ENCODE data around the gene IFITM10. TPM values are rescaled to one million over a fixed set of nuclear protein-coding genes. Genes with fewer than 3 reads are reported as not detected.

Gene IFITM10
- total and polyA plus RNA-seq, 9 of the 15 experiments (the other 6 are each of a cell fraction or from before 2014, with no cell fraction given): 0.08 to 0.13 (median 0.09) TPM; not detected in 6

DNA sequence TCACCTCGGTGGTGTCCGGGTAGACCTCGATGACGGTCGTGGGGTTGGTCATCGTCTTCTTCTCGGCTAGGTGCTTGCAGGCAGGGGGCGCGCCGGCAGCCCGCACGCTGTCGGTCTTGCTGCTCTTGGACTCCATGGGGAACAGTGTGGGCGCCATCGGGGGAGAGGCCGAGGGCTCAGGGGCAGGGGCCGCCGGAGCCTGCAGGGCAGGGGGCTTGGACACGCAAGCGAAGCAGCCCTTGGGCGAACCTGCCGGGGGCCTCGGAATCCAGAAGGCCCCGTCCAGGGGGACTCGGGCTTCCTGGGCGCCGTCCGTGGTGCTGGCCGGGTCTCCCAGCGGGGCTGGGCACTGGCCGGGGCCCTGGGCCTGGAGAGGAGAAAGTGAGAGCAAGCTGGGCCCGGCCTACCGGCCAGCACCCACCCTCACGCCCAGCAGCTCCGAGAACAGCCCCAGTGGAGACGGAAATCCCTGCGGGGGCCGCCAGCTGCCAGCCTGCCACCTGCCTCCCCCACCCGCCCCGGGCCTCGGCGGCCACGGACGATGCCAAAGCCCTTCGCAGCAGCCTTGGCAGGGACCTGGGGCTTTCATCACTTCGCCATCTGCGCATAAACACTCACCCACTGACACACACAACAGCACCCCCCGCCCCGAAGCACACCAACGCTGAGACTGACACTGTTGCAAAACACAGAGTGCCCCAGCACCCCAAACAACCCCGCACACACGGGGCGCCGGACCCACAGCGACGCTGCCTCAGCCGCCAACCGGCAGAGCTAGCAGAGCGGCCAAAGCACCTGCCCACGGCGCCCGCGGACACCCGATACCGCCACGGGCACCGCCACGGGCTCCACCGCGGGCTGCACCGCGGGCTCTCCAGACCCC, 2.4 kb downstream of the IFITM10 start (continued):
- TF ChIP-seq, protein P1, sequence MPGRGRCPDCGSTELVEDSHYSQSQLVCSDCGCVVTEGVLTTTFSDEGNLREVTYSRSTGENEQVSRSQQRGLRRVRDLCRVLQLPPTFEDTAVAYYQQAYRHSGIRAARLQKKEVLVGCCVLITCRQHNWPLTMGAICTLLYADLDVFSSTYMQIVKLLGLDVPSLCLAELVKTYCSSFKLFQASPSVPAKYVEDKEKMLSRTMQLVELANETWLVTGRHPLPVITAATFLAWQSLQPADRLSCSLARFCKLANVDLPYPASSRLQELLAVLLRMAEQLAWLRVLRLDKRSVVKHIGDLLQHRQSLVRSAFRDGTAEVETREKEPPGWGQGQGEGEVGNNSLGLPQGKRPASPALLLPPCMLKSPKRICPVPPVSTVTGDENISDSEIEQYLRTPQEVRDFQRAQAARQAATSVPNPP (IDR thresholded peaks at IDR 0.05; ENCODE audit: borderline replicate concordance, insufficient read depth, insufficient read length): no peak
- TF ChIP-seq, protein P2, sequence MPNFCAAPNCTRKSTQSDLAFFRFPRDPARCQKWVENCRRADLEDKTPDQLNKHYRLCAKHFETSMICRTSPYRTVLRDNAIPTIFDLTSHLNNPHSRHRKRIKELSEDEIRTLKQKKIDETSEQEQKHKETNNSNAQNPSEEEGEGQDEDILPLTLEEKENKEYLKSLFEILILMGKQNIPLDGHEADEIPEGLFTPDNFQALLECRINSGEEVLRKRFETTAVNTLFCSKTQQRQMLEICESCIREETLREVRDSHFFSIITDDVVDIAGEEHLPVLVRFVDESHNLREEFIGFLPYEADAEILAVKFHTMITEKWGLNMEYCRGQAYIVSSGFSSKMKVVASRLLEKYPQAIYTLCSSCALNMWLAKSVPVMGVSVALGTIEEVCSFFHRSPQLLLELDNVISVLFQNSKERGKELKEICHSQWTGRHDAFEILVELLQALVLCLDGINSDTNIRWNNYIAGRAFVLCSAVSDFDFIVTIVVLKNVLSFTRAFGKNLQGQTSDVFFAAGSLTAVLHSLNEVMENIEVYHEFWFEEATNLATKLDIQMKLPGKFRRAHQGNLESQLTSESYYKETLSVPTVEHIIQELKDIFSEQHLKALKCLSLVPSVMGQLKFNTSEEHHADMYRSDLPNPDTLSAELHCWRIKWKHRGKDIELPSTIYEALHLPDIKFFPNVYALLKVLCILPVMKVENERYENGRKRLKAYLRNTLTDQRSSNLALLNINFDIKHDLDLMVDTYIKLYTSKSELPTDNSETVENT (CRISPR knock-in tag; IDR thresholded peaks at IDR 0.05): no peak
- no peak for TF ChIP-seq ZFX (CRISPR knock-in tag; IDR thresholded peaks at IDR 0.05)

All from K562 (cell line).